Mesenteric fat pad (tissue), 1 donor: ENCODE data around the gene RPTOR. TPM values are rescaled to one million over a fixed set of nuclear protein-coding genes. Genes with fewer than 3 reads are reported as not detected.
A peak's percentile ranks its signal among the peaks of the same experiment; 100 is the strongest.
"Not testable (repeated sequence)": the region's sequence is repeated elsewhere in the genome, so short reads cannot be mapped to it uniquely, and the experiment has no call there.

ENCODE experiments used
- DNase-seq: peaks from one replicate; pipeline ENCODE4 v3.0.0-alpha.2; 2020; ENCODE audit warnings: low spot score
- total RNA-seq: library from RNA; stranded (reverse); fragmentation: NEBNext Ultra II Directional; extraction: Animal tissue kit (Norgen Biotek cat#: 25700); gene quantifications from one replicate; pipeline ENCODE4 v1.2.1, GENCODE V29; 2021
- donor health status: DM: yes; HTN: yes; CAD: no.

Gene RPTOR
- total RNA-seq, 1 donor from 2014 or later, result 31.6 TPM

- no peak for DNase-seq
Observed at GRCh38 chr17:80612997-80613731, 68.5 kb downstream of the RPTOR start.

GRCh38 chr17:80613732-80614071 lies 69.1 kb downstream of the RPTOR start:
- no peak for DNase-seq

DNA sequence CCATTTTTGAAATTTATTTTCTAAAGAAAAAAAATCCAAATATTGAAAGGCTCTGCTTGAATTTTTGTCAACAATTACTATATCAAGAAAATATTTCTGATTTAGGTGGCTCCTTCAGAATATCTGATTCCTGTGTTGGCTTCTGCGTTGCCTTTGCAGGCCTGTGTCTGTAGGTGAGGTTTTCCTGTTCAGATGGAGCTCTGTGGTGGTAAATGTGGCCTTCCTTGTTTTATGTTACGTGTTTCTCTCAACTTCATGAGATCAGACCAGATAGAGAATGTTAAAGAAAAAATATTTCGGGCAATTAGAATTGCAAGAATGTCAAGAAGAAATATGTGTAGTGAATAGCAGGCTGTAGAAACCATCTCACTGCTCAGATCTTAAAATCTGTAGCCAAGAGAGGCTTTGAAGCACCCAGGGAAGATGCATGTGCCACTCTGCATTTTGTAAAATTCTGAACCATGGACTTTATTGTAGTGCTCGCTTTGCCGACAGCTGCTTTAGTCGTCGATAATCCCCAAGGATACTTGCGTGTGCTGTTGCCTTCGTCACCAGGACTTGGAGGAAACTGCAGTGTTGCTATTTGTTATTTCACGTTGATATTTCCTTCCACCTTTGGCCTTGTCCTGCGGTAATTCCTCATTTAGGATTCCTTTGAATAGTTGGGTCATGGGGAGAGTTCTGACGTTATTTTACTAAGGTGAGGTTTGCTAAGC lies 69.9 kb downstream of the RPTOR start:
- no peak for DNase-seq

DNA sequence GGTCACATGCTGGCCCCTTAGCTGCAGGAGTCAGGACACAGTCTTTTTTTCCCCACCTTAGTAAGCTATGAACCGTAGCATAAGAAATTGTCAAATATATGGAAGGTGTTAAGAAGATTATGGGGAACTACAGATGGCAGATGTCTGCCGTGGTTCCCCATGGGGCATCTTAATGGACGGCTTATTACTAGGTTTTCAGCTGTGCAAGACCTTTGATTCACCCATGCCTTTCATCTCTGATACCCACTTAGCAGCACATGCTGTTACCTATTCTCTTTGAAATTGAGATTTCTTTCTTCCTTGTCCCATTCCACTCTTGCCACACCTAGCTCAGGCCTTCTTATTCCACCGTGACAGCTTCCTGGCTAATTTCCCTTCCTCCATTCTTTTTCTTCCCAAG lies 70.7 kb downstream of the RPTOR start:
- DNase-seq, result no peak

DNA sequence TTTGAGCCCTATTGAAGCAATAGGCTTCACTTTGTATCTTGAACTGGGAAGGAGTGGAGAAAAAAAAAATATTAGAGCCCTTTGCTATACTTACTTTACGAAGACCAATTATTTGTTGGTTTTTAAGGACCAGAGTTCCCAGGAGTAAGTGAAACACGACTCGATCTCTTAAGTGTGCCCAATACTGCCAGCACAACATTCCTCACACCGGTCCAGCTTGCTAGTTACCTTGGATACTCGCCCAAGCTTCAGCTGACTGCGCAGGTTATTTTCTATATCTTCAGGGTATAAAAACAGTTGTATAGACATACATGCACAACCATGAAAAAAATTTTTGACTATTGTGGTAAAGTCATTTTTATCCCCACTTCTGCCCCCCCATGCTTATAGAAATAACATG lies 72.1 kb downstream of the RPTOR start:
- DNase-seq, result no peak

GRCh38 chr17:80618304-80618703 lies 73.7 kb downstream of the RPTOR start:
- no peak for DNase-seq

DNA sequence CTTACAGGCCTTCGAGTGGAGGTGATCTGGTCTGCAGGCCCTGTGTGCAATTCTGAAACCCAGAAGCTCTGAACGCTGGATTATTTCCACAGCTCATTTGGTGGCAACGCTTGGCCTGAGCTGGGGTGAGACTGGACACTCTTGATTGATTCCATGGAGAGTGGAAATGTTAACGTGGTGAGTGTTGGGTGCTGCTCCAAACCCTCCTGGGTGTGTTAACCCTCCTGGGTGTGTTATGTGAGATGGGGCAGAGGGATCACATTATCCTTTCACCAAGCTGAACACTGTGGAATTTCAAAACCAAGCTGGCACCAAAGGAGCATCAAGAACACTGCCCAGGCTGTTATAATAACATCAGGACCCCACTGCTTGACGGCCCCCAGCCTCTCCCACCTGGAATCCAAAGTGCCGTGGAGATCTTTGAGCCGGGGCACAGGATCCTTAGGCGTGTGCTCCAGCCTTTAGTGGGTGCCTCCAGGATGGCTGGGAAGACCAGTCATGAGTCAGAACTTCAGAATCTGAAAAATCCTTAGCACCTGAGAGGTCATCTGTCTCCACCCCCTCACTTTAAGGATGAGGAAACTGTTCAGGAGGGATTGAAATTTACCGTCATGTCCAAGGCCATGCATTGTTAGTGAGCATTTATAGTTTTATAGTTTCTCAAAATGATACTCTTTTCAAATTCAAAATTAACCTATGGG lies 75.0 kb downstream of the RPTOR start:
- no peak for DNase-seq

GRCh38 chr17:80621335-80621996 lies 76.8 kb downstream of the RPTOR start:
- DNase-seq, result no peak

DNA sequence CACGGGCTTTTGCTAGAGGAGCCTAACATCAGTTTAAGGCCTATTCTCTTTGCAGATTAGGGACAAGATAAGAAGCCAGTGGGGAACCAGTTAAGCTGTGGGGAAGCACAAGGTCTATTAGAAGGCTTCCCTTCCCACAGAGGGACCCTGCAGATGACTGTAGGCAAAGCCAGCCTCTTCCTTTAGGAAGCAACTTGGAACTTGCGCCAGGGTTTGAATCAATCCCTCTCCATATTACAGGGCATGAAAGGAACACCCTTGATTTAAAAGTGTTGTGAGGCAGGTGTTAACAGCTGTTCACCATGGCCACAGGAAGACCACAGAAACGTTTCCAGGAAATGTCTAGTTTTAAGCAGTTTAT lies 77.3 kb downstream of the RPTOR start:
- no peak for DNase-seq

- DNase-seq, result peak; percentile 51
Observed at GRCh38 chr17:80624864-80625263, 80.2 kb downstream of the RPTOR start.

DNA sequence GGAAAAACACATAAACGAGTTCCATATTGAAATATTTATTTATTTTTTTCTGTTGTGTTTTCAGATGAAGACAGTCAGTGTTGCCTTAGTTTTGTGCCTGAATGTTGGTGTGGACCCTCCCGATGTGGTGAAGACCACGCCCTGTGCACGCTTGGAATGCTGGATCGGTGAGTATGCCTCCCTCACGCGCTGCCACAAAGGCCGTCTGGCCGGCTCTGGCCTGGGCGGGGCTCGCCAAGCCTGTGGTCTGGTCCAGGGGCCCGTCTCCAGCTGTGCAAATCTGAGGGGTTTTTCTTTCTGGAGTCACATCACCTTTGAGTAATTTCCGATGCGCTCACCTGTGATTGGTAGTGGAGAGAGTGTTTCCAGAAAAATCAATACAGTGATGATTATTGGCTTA lies 81.0 kb downstream of the RPTOR start:
- no peak for DNase-seq

GRCh38 chr17:80628881-80629280 lies 84.2 kb downstream of the RPTOR start:
- not testable (repeated sequence) for DNase-seq

GRCh38 chr17:80629298-80630028 lies 84.8 kb downstream of the RPTOR start:
- no peak for DNase-seq

- no peak for DNase-seq
Observed at GRCh38 chr17:80630560-80631120, 86.0 kb downstream of the RPTOR start.

GRCh38 chr17:80631142-80632045 lies 86.8 kb downstream of the RPTOR start:
- no peak for DNase-seq

GRCh38 chr17:80632046-80632581 lies 87.5 kb downstream of the RPTOR start:
- no peak for DNase-seq

DNA sequence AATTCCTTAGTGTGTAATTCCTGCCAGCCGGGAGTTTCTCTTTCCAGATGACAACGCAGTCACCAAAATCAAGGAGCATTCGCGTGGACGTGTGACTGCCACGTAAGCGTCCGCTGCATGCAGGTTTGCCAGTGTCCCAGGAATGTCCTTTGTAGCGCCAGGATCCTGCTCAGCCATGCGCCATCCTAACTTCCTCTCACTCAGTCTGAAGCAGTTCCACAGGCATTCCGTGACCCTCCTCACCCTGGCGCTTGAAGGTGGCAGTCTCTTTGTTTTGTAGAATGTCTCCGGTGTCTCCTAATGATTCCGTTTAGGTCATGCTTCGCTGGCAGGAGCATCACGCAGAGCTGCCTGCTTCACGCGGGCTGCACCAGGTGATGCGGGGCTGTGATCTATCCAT lies 88.6 kb downstream of the RPTOR start:
- no peak for DNase-seq

DNA sequence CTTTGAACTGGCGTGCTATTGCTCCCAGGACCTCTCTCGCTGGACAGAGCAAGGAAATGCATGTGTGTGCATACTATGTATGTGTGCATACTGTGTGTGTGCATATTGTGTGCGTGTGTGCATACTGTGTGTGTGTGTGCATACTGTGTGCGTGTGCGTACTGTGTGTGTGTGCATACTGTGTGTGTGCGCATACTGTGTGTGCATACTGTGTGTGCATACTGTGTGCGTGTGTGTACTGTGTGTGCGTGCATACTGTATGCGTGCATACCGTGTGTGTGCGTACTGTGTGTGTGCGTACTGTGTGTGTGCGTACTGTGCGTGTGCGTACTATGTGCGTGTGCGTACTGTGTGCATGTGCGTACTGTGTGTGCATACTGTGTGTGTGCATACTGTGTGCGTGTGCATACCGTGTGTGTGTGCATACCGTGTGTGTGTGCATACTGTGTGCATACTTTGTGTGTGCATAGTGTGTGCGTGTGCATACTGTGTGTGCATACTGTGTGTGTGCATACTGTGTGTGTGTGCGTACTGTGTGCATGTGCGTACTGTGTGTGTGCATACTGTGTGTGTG lies 89.4 kb downstream of the RPTOR start:
- DNase-seq, result no peak

GRCh38 chr17:80636361-80637018 lies 91.9 kb downstream of the RPTOR start:
- DNase-seq, result no peak
